GM23338 (cell line): ENCODE measurements around the gene SLC9A9. TPM values are rescaled to one million over a fixed set of nuclear protein-coding genes. Genes with fewer than 3 reads are reported as not detected.

ENCODE experiments used
- ATAC-seq: fragments of 200-7000 bp; cut with Tn5 transposase; 3 replicates; pipeline ENCODE4 v1.9.1; 2020
- DNase-seq: peaks from one replicate; pipeline ENCODE4 v3.0.0-alpha.2; 2015; ENCODE audit warnings: low spot score
- H2AFZ ChIP-seq: fragments of 200-600 bp; sonication (generic); 2 replicates; pipeline ENCODE4 v1.8.0; 2016; ENCODE audit warnings: antibody characterized with exemption, mild to moderate bottlenecking, moderate library complexity
- H3F3A ChIP-seq: fragments of 200-600 bp; sonication (generic); replicated peaks from 2 replicates; pipeline ENCODE4 v1.8.0; 2017; ENCODE audit warnings: antibody characterized with exemption, mixed run types, low read depth
- H3K27ac ChIP-seq: fragments of 200-600 bp; sonication (generic); 2 replicates; pipeline ENCODE4 v1.6.1; 2016; ENCODE audit warnings: low read depth
- H3K27me3 ChIP-seq: fragments of 200-600 bp; sonication (generic); 2 replicates; pipeline ENCODE4 v1.8.0; 2016; ENCODE audit warnings: mild to moderate bottlenecking, mixed run types, moderate library complexity; ENCODE audit not compliant: insufficient read depth
- H3K36me3 ChIP-seq: fragments of 200-600 bp; sonication (generic); 2 replicates; pipeline ENCODE4 v1.8.0; 2016; ENCODE audit warnings: mild to moderate bottlenecking; ENCODE audit not compliant: insufficient read depth
- H3K4me1 ChIP-seq: fragments of 200-600 bp; sonication (generic); 2 replicates; pipeline ENCODE4 v1.8.0; 2016; ENCODE audit warnings: mild to moderate bottlenecking, moderate library complexity; ENCODE audit not compliant: insufficient read depth
- H3K4me2 ChIP-seq: fragments of 200-600 bp; sonication (generic); 2 replicates; pipeline ENCODE4 v1.7.1; 2017; ENCODE audit warnings: mixed run types
- H3K4me3 ChIP-seq: fragments of 200-600 bp; sonication (generic); 2 replicates; pipeline ENCODE4 v1.6.1; 2016; ENCODE audit warnings: mixed run types
- H3K79me2 ChIP-seq: fragments of 200-600 bp; sonication (generic); replicated peaks from 2 replicates; pipeline ENCODE4 v1.8.0; 2017; ENCODE audit warnings: mild to moderate bottlenecking; ENCODE audit not compliant: insufficient read depth
- H3K9me2 ChIP-seq: fragments of 200-600 bp; sonication (generic); 2 replicates; pipeline ENCODE4 v1.8.0; 2017; ENCODE audit not compliant: insufficient read depth
- H4K20me1 ChIP-seq: fragments of 200-600 bp; sonication (generic); replicated peaks from 2 replicates; pipeline ENCODE4 v1.8.0; 2017; ENCODE audit warnings: mild to moderate bottlenecking; ENCODE audit not compliant: insufficient read depth
- H3K27ac Mint-ChIP-seq: 2 replicates; pipeline ENCODE4 v1.8.0; 2020; ENCODE audit warnings: inconsistent platforms, mild to moderate bottlenecking, moderate library complexity, mixed read lengths
- H3K27me3 Mint-ChIP-seq: 3 replicates; pipeline ENCODE4 v1.8.0; 2022; ENCODE audit warnings: low read depth, mild to moderate bottlenecking, moderate library complexity, mixed read lengths, inconsistent platforms; ENCODE audit not compliant: insufficient read depth, poor library complexity
- H3K36me3 Mint-ChIP-seq: 3 replicates; pipeline ENCODE4 v1.8.0; 2021; ENCODE audit warnings: low read depth, mild to moderate bottlenecking, inconsistent platforms, moderate library complexity, mixed read lengths
- H3K4me1 Mint-ChIP-seq: 3 replicates; pipeline ENCODE4 v1.8.0; 2020; ENCODE audit warnings: mild to moderate bottlenecking, inconsistent platforms, mixed read lengths
- H3K4me3 Mint-ChIP-seq: 3 replicates; pipeline ENCODE4 v1.8.0; 2021; ENCODE audit warnings: moderate library complexity, mild to moderate bottlenecking, inconsistent platforms, mixed read lengths
- H3K9me3 Mint-ChIP-seq: 3 replicates; pipeline ENCODE4 v1.8.0; 2020; ENCODE audit warnings: moderate library complexity, mild to moderate bottlenecking, inconsistent platforms, mixed read lengths
- CTCF ChIP-seq, 2 experiments: fragments of 200-600 bp in 1 of 2; sonication (generic) in 1 of 2; conservative IDR thresholded peaks; 2 replicates each; pipeline versions ENCODE4 v1.5.1 to v1.6.1; 2016 to 2017; ENCODE audit warnings: antibody characterized with exemption in 2 of 2, low read depth in 2 of 2, mild to moderate bottlenecking in 2 of 2, moderate library complexity in 1 of 2
- EZH2 ChIP-seq: fragments of 200-600 bp; sonication (generic); IDR thresholded peaks from one replicate; pipeline ENCODE4 v1.8.0; 2017; ENCODE audit warnings: antibody characterized with exemption, mild to moderate bottlenecking, low read depth; ENCODE audit not compliant: unreplicated experiment
- EZH2phosphoT487 ChIP-seq: fragments of 200-600 bp; sonication (generic); IDR thresholded peaks from one replicate; pipeline ENCODE4 v1.8.1; 2018; ENCODE audit warnings: antibody characterized with exemption; ENCODE audit not compliant: unreplicated experiment
- JUNB ChIP-seq: IDR thresholded peaks from one replicate; pipeline ENCODE4 v1.6.1; 2016; ENCODE audit warnings: antibody characterized with exemption; ENCODE audit not compliant: unreplicated experiment
- NANOG ChIP-seq: IDR thresholded peaks from 2 replicates; pipeline ENCODE4 v1.6.1; 2016; ENCODE audit warnings: antibody characterized with exemption, borderline replicate concordance
- STAT1 ChIP-seq: IDR thresholded peaks from one replicate; pipeline ENCODE4 v1.6.1; 2016; ENCODE audit warnings: antibody characterized with exemption; ENCODE audit not compliant: unreplicated experiment
- ZNF114 ChIP-seq: fragments of 250-450 bp; sonication (Bioruptor Pico); IDR thresholded peaks from 2 replicates; pipeline ENCODE4 v1.5.0; 2020; ENCODE audit warnings: mild to moderate bottlenecking, moderate library complexity
- ZNF331 ChIP-seq: fragments of 250-450 bp; sonication (Bioruptor Pico); IDR thresholded peaks from 2 replicates; pipeline ENCODE4 v1.5.0; 2020; ENCODE audit warnings: low read depth, mild to moderate bottlenecking, moderate library complexity
- ZNF462 ChIP-seq: fragments of 250-450 bp; sonication (Bioruptor Pico); IDR thresholded peaks from 2 replicates; pipeline ENCODE4 v1.5.0; 2020; ENCODE audit warnings: mild to moderate bottlenecking, moderate library complexity
- polyA plus RNA-seq: library from polyadenylated mRNA; unstranded; fragments of >200 nt; fragmentation: Nextera tagmentation; extraction: Ambion mirVana; gene quantifications from 2 replicates; pipeline ENCODE4 v1.2.1, GENCODE V29; 2016
- total RNA-seq: library from RNA; depleted of rRNA; stranded (reverse); fragments of >200 nt; shearing (Covaris generic); gene quantifications from 2 replicates; pipeline ENCODE4 v1.2.3, GENCODE V29; 2014

Gene SLC9A9
- total and polyA plus RNA-seq, 2 experiments from 2014 or later, result 1.3 to 1.6 TPM

DNA sequence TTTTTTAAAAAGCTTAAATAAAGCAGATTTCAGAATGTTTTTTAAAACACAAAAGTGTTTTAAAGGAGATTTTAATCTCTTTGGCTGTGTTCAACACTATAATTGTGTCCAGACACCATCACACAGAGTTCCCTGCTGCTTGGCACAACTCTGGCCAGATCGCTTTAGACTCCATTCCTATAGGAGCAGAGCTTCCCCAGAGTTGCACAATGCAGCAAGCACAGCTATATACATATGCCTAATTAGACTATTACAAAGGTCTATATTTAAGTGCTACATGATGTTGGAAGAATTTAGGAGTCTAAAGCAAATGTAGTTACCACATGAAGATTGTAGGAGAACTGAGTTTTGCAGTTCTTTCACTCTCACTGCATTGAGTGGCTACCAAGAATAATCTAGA lies 11.2 kb downstream of the SLC9A9 start (continued):
- TF ChIP-seq ZNF462 (CRISPR knock-in tag), result no peak
- TF ChIP-seq CTCF (conservative IDR thresholded peaks at IDR 0.05; ENCODE audit: low read depth in 2 of 2), result no peak

GRCh38 chr3:143835312-143835711 lies 13.0 kb downstream of the SLC9A9 start:
- H3K36me3 Mint-ChIP-seq, result no peaks in the 10 kb centered on the region
- TF ChIP-seq STAT1 (no peak), NANOG (no peak), ZNF462 (CRISPR knock-in tag) (no peak), JUNB (no peak), ZNF331 (CRISPR knock-in tag) (no peak), EZH2 (no peak), ZNF114 (no peak), EZH2phosphoT487 (no peak)

More at GRCh38 chr3:143835312-143835711, 13.0 kb downstream of the SLC9A9 start:
- H3F3A ChIP-seq, result no peaks in the 10 kb centered on the region
- no peaks in the 10 kb centered on the region for H4K20me1 ChIP-seq
- Mint-ChIP-seq H3K4me3 (no peak overlapping the region), H3K27ac (no peak overlapping the region), H3K27me3 (peaks cover 2% of the 10 kb centered on the region), H3K9me3 (no peaks in the 10 kb centered on the region), H3K4me1 (peaks cover 16% of the 10 kb centered on the region)
- no peaks in the 10 kb centered on the region for H3K36me3 ChIP-seq
- no peak overlapping the region for H2AFZ ChIP-seq
- no peaks in the 10 kb centered on the region for H3K27me3 ChIP-seq
- ATAC-seq (no peak), DNase-seq (no peak)
- no peaks in the 10 kb centered on the region for H3K79me2 ChIP-seq
- H3K4me1 ChIP-seq, result peaks cover 8% of the 10 kb centered on the region; the same call in 1 of the 2 replicates
- 0 out of 2 replicates have a peak, but pooled peaks cover 3% of the 10 kb centered on the region for H3K9me2 ChIP-seq
- no peak overlapping the region for H3K27ac ChIP-seq
- no peak overlapping the region for H3K4me2 ChIP-seq
- H3K4me3 ChIP-seq, result no peak overlapping the region
